GM23338 (cell line): ENCODE data around the gene RASGRP1. TPM values are rescaled to one million over a fixed set of nuclear protein-coding genes. Genes with fewer than 3 reads are reported as not detected.

ENCODE experiments used
- ATAC-seq: fragments of 200-7000 bp; cut with Tn5 transposase; 3 replicates; pipeline ENCODE4 v1.9.1; 2020
- DNase-seq: peaks from one replicate; pipeline ENCODE4 v3.0.0-alpha.2; 2015; ENCODE audit warnings: low spot score
- H2AFZ ChIP-seq: fragments of 200-600 bp; sonication (generic); 2 replicates; pipeline ENCODE4 v1.8.0; 2016; ENCODE audit warnings: antibody characterized with exemption, mild to moderate bottlenecking, moderate library complexity
- H3F3A ChIP-seq: fragments of 200-600 bp; sonication (generic); replicated peaks from 2 replicates; pipeline ENCODE4 v1.8.0; 2017; ENCODE audit warnings: antibody characterized with exemption, mixed run types, low read depth
- H3K27ac ChIP-seq: fragments of 200-600 bp; sonication (generic); 2 replicates; pipeline ENCODE4 v1.6.1; 2016; ENCODE audit warnings: low read depth
- H3K27me3 ChIP-seq: fragments of 200-600 bp; sonication (generic); 2 replicates; pipeline ENCODE4 v1.8.0; 2016; ENCODE audit warnings: mild to moderate bottlenecking, mixed run types, moderate library complexity; ENCODE audit not compliant: insufficient read depth
- H3K36me3 ChIP-seq: fragments of 200-600 bp; sonication (generic); 2 replicates; pipeline ENCODE4 v1.8.0; 2016; ENCODE audit warnings: mild to moderate bottlenecking; ENCODE audit not compliant: insufficient read depth
- H3K4me1 ChIP-seq: fragments of 200-600 bp; sonication (generic); 2 replicates; pipeline ENCODE4 v1.8.0; 2016; ENCODE audit warnings: mild to moderate bottlenecking, moderate library complexity; ENCODE audit not compliant: insufficient read depth
- H3K4me2 ChIP-seq: fragments of 200-600 bp; sonication (generic); 2 replicates; pipeline ENCODE4 v1.7.1; 2017; ENCODE audit warnings: mixed run types
- H3K4me3 ChIP-seq: fragments of 200-600 bp; sonication (generic); 2 replicates; pipeline ENCODE4 v1.6.1; 2016; ENCODE audit warnings: mixed run types
- H3K79me2 ChIP-seq: fragments of 200-600 bp; sonication (generic); replicated peaks from 2 replicates; pipeline ENCODE4 v1.8.0; 2017; ENCODE audit warnings: mild to moderate bottlenecking; ENCODE audit not compliant: insufficient read depth
- H3K9me2 ChIP-seq: fragments of 200-600 bp; sonication (generic); 2 replicates; pipeline ENCODE4 v1.8.0; 2017; ENCODE audit not compliant: insufficient read depth
- H4K20me1 ChIP-seq: fragments of 200-600 bp; sonication (generic); replicated peaks from 2 replicates; pipeline ENCODE4 v1.8.0; 2017; ENCODE audit warnings: mild to moderate bottlenecking; ENCODE audit not compliant: insufficient read depth
- H3K27ac Mint-ChIP-seq: 2 replicates; pipeline ENCODE4 v1.8.0; 2020; ENCODE audit warnings: inconsistent platforms, mild to moderate bottlenecking, moderate library complexity, mixed read lengths
- H3K27me3 Mint-ChIP-seq: 3 replicates; pipeline ENCODE4 v1.8.0; 2022; ENCODE audit warnings: low read depth, mild to moderate bottlenecking, moderate library complexity, mixed read lengths, inconsistent platforms; ENCODE audit not compliant: insufficient read depth, poor library complexity
- H3K36me3 Mint-ChIP-seq: 3 replicates; pipeline ENCODE4 v1.8.0; 2021; ENCODE audit warnings: low read depth, mild to moderate bottlenecking, inconsistent platforms, moderate library complexity, mixed read lengths
- H3K4me1 Mint-ChIP-seq: 3 replicates; pipeline ENCODE4 v1.8.0; 2020; ENCODE audit warnings: mild to moderate bottlenecking, inconsistent platforms, mixed read lengths
- H3K4me3 Mint-ChIP-seq: 3 replicates; pipeline ENCODE4 v1.8.0; 2021; ENCODE audit warnings: moderate library complexity, mild to moderate bottlenecking, inconsistent platforms, mixed read lengths
- H3K9me3 Mint-ChIP-seq: 3 replicates; pipeline ENCODE4 v1.8.0; 2020; ENCODE audit warnings: moderate library complexity, mild to moderate bottlenecking, inconsistent platforms, mixed read lengths
- CREB1 ChIP-seq: fragments of 250-450 bp; sonication (Bioruptor Pico); IDR thresholded peaks from 2 replicates; pipeline ENCODE4 v1.5.0; 2020; ENCODE audit warnings: low read depth, mild to moderate bottlenecking, moderate library complexity
- CTCF ChIP-seq, 2 experiments: fragments of 200-600 bp in 1 of 2; sonication (generic) in 1 of 2; conservative IDR thresholded peaks; 2 replicates each; pipeline versions ENCODE4 v1.5.1 to v1.6.1; 2016 to 2017; ENCODE audit warnings: antibody characterized with exemption in 2 of 2, low read depth in 2 of 2, mild to moderate bottlenecking in 2 of 2, moderate library complexity in 1 of 2
- ETS1 ChIP-seq: IDR thresholded peaks from 2 replicates; pipeline ENCODE4 v1.6.1; 2016; ENCODE audit warnings: antibody characterized with exemption
- EZH2 ChIP-seq: fragments of 200-600 bp; sonication (generic); IDR thresholded peaks from one replicate; pipeline ENCODE4 v1.8.0; 2017; ENCODE audit warnings: antibody characterized with exemption, mild to moderate bottlenecking, low read depth; ENCODE audit not compliant: unreplicated experiment
- EZH2phosphoT487 ChIP-seq: fragments of 200-600 bp; sonication (generic); IDR thresholded peaks from one replicate; pipeline ENCODE4 v1.8.1; 2018; ENCODE audit warnings: antibody characterized with exemption; ENCODE audit not compliant: unreplicated experiment
- JUNB ChIP-seq: IDR thresholded peaks from one replicate; pipeline ENCODE4 v1.6.1; 2016; ENCODE audit warnings: antibody characterized with exemption; ENCODE audit not compliant: unreplicated experiment
- NANOG ChIP-seq: IDR thresholded peaks from 2 replicates; pipeline ENCODE4 v1.6.1; 2016; ENCODE audit warnings: antibody characterized with exemption, borderline replicate concordance
- POLR2AphosphoS5 ChIP-seq: IDR thresholded peaks from 2 replicates; pipeline ENCODE4 v1.6.1; 2016; ENCODE audit warnings: antibody characterized with exemption, low read depth
- REST ChIP-seq: IDR thresholded peaks from one replicate; pipeline ENCODE4 v1.6.1; 2018; ENCODE audit warnings: antibody characterized with exemption; ENCODE audit not compliant: unreplicated experiment
- STAT1 ChIP-seq: IDR thresholded peaks from one replicate; pipeline ENCODE4 v1.6.1; 2016; ENCODE audit warnings: antibody characterized with exemption; ENCODE audit not compliant: unreplicated experiment
- ZNF114 ChIP-seq: fragments of 250-450 bp; sonication (Bioruptor Pico); IDR thresholded peaks from 2 replicates; pipeline ENCODE4 v1.5.0; 2020; ENCODE audit warnings: mild to moderate bottlenecking, moderate library complexity
- ZNF331 ChIP-seq: fragments of 250-450 bp; sonication (Bioruptor Pico); IDR thresholded peaks from 2 replicates; pipeline ENCODE4 v1.5.0; 2020; ENCODE audit warnings: low read depth, mild to moderate bottlenecking, moderate library complexity
- ZNF462 ChIP-seq: fragments of 250-450 bp; sonication (Bioruptor Pico); IDR thresholded peaks from 2 replicates; pipeline ENCODE4 v1.5.0; 2020; ENCODE audit warnings: mild to moderate bottlenecking, moderate library complexity
- polyA plus RNA-seq: library from polyadenylated mRNA; unstranded; fragments of >200 nt; fragmentation: Nextera tagmentation; extraction: Ambion mirVana; gene quantifications from 2 replicates; pipeline ENCODE4 v1.2.1, GENCODE V29; 2016
- total RNA-seq: library from RNA; depleted of rRNA; stranded (reverse); fragments of >200 nt; shearing (Covaris generic); gene quantifications from 2 replicates; pipeline ENCODE4 v1.2.3, GENCODE V29; 2014

RASGRP1 gene
- total and polyA plus RNA-seq, 2 experiments from 2014 or later, result 1.1 to 1.2 TPM

GRCh38 chr15:38535491-38536200, 29.0 kb downstream of the RASGRP1 start:
- Histone ChIP-seq H3K27me3 (no peaks in the 10 kb centered on the region), H3K4me2 (no peak overlapping the region), H3K27ac (no peak overlapping the region), H3K9me2 (peaks cover 9% of the 10 kb centered on the region; the same call in 1 of the 2 replicates), H3K79me2 (no peaks in the 10 kb centered on the region), H3K36me3 (no peaks in the 10 kb centered on the region), H4K20me1 (no peaks in the 10 kb centered on the region), H3K4me3 (no peak overlapping the region), H3F3A (no peaks in the 10 kb centered on the region), H3K4me1 (no peaks in the 10 kb centered on the region), H2AFZ (no peak overlapping the region)
- no peak for ATAC-seq
- H3K27me3 Mint-ChIP-seq, result peaks cover 1% of the 10 kb centered on the region
- TF ChIP-seq ETS1, result no peak
- TF ChIP-seq ZNF331 (CRISPR knock-in tag), result no peak
- TF ChIP-seq ZNF462, result no peak
- no peak for TF ChIP-seq JUNB
- TF ChIP-seq REST, result no peak
- no peak for TF ChIP-seq CTCF (conservative IDR thresholded peaks at IDR 0.05; ENCODE audit: low read depth in 2 of 2)
- TF ChIP-seq ZNF114, result no peak
- no peak for TF ChIP-seq STAT1
- no peak for TF ChIP-seq EZH2
- TF ChIP-seq CREB1, result no peak
- TF ChIP-seq EZH2phosphoT487, result no peak
- no peak for TF ChIP-seq NANOG
- no peak for TF ChIP-seq POLR2AphosphoS5
- no peak overlapping the region; the same call in 1 of the 2 replicates for H3K27ac Mint-ChIP-seq
- no peak for DNase-seq
- peaks cover 2% of the 10 kb centered on the region for H3K4me1 Mint-ChIP-seq
- H3K9me3 Mint-ChIP-seq, result no peaks in the 10 kb centered on the region
- no peaks in the 10 kb centered on the region for H3K36me3 Mint-ChIP-seq
- no peak overlapping the region for H3K4me3 Mint-ChIP-seq
